Measurements from ENCODE around the gene ANGEL1.

ANGEL1 gene

DNA sequence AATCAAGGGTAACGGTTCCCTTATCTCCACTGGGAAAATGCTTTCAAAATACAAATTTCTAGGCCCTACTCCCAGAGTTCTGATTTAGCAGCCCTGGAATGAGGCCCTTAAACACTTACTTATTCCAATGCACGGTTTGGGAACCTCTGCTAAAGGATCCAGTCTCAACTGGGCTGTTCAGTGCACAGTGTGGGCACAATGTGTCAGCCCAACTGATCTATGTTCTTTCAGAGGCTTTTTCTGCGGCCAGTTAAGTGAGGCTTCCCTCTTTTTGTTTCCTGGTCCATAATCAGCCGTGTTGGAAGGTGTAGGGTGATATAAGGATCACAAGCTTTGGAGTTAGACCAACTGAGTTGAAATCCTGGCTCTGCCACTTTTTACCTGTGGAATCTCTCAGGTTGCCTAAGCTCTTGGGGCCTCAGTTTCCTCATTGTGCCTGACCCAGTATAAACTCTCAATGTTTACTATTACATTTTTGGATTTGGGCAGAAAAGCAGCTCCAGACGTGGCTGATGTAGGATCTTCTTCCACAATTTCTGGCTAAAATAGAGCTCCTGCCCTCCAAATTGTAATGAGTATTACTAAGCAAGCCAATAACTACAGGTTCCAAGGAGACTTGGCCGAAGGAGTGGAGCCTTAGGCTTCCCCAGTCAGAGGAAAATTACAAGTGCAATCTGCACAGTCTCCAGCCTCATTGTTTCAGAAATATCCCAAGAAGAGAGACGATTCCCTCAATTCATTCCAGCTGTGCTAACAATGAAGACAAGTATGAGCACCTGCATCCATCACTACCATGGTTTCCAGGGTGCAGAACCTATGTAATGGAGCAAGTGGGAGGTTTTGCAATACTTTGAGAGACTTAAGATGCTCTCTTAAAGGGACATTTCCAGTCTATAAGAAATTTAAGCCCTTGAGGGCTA is 2.3 kb upstream of the ANGEL1 start:
- no peak for DNase-seq

DNA sequence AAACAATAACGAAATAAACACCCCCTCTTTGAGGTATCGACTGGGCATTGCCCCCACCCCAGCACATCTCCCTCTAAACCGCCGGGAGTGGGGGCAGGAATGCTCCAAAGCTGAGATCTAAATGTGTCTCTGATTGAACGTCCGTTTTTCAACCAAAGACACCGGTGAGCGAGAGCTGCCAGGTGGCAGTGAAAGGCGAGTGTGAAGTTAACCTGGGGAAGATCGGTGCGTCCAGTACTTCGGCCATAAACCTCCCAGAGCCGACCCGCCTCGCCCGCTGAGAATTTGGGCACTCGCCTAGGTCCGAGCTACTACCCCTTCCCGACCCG is 625 bp downstream of the ANGEL1 start:
- peak; percentile 17 for DNase-seq

DNA sequence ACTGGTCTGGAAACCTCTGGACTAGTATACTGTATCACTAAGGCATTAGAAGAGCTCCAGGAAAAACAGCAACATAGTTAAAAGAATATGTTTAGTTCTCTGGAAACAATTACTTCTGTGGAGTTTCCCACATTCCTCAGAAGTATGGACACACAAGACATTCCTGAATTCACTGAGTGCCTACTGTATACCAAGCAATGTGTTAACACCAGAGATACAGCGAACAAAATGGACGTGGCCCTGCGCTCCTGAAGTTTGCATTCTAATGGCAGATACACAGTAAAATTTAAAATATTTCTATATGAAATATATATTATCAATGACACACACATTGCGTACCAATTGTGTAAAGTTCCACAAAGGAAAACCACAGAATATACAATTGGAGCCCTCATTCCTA is 1.1 kb downstream of the ANGEL1 start:
- DNase-seq = no peak

DNA sequence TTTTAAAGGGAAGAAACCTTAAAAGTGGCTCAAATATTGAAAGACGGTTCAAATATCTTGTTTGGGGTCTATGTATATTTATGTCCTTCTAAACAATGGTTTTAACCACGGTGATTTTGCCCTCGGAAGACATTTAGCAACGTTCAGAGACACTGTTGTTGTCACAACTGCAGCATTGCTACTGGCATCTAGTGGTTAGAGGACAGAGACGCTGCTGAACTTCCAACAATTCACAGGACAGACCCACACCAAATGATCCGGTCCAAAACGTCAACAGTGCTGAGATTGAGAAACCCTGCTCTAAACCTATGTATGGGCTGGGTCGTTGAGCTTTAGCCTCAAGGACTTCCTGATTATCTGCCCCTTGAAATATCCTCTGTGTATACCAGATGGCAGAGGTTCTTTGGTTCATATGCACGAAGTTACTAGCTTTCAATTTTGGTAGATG is 1.7 kb downstream of the ANGEL1 start:
- peak; percentile 27 for DNase-seq

DNA sequence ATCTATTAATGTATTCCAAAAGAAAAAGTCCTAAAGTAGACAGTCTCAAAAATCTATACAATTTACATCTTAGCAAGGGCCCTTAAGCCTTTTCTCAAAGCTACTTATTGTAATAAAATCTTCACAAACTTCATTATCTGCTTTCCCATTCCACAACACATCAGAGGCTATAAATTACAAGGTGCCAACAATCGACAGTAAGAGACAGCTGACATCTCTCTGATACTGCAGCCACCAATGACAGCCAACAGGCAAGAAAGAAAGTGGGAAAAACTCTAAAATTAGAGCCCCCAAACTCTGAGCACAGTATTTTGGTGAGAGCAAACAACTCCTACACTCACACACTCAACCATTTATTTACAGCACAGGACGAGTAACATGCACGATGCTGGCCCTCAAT is 2.2 kb downstream of the ANGEL1 start:
- no peak for DNase-seq

DNA sequence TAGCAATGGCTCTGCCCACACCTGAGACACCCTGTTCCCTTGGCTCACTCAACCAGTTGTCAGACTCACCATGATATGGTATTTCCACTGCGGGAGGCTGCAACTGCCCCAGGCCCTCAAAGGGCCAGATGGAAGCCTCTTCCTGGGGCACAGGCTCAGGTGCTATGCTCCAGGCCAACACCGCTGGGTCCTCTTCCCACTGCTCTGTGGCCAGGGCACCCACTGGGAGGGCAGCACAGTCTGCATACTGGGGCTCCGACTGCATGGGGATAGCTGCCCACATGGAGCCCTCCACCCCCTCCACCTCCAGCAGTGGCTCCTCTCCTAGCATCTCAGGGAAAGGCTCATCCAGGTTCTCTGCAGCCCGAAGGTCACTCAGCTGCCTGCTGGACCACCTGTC is 3.7 kb downstream of the ANGEL1 start:
- no peak for DNase-seq

DNA sequence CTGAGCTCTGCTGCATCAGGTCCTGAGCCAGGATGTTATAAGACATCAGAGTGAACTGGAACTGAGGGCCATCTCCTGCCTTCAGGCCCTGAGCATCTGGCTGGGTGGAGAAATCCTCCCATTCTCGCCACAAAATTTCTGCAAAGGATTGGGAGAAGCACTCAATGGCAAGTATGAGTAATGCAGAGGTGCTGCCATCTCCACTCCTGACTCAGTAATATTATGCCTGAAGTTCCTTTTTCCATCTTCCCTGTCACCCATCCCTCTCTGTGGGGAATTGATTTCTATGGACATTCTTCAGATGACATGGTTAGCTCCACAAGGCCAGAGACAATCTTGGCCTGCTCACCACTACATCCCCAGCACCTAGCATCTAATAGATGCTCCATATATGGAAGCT is 4.7 kb downstream of the ANGEL1 start:
- DNase-seq = no peak

DNA sequence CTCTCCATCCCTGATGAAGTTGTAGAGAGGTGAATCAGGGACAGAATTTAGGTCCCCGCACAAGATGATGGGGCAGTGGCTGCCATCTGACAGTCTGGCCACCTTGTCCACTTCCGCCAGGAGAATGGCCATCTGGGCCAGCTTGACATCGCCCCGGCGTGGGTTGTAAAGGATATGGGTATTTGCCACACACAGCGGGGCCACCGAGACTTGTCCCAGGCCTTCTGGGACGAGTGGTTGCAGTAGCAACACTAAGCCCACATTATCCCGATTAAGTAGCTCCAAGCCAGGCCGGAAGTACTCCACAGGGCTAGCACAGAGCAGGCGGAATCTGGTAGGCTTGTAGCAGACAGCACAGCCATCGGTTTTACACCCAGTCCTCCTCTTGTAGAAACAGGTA is 6.2 kb downstream of the ANGEL1 start:
- no peak for DNase-seq

DNA sequence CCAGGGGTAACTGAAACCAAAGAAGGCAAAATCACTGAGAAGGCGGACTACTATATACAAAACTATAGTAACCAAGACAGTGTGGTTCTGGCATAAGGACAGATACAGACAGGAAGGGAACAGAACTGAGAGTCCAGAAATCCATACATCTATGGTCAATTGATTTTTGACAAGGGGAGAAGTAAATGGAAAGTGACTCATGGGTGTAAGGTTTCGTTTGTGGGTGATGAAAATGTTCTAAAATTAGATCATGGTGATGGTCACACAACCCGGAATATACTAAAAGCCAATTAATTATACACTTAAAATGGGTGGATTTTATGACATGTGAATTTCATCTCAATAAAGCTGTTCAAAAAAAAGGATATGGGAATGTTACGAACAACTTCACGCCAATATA is 18.7 kb downstream of the ANGEL1 start:
- DNase-seq = no peak

DNA sequence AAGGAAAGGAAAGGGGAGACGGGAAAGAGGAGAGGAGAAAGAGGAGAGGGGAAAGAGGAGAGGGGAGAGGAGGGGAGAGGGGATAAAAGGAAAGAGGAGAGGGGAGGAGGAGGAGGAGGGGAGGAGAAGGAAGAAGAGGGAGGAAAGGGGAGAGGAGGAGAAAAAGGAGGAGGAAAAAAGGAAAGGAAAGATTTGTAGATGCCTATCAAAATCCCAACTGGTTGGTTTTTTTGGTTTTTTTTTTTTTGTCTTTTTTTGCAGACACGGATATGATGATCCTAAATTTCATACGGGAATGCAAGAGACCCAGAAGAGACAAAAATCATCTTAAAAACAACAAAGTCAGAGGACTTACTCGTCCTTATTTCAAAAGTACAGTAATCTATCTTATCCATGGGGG is 19.4 kb downstream of the ANGEL1 start:
- DNase-seq = no peak

DNA sequence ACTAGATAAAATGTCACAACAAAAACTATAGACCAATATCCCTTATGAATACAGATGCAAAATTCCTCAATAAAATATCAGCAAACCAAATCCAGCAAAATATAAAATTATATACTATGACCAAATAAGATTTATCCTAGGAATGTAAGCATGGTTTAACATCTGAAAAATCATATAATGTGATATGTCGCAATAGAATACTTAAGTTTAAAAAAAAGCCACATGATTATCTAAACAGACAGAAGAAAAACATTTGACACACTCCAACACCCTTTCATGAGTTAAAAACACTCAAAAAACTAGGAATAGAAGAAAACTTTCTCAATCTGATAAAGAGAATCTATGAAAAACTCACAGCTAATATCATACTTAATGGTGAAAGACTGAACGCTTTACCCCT is 20.3 kb downstream of the ANGEL1 start:
- DNase-seq = no peak

DNA sequence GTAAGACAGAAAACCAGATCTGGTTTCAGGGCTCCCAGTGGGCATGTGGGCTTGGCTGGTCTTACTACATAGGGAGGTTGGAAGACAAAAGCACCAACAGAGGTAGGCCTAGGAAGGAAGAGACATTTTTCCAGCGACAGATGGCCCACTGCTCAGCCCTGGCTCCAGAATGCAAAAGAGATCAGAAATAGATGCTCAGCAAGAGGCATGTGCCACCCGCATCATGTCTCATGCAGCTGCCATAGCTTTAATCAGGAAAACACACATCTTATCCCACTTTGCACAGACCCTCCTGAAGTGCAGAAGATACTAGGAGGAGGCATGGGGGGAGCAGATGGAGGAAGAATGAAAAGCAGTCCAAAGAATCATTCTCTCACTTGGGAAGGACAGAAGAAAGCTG is 26.1 kb downstream of the ANGEL1 start:
- no peak for DNase-seq

DNA sequence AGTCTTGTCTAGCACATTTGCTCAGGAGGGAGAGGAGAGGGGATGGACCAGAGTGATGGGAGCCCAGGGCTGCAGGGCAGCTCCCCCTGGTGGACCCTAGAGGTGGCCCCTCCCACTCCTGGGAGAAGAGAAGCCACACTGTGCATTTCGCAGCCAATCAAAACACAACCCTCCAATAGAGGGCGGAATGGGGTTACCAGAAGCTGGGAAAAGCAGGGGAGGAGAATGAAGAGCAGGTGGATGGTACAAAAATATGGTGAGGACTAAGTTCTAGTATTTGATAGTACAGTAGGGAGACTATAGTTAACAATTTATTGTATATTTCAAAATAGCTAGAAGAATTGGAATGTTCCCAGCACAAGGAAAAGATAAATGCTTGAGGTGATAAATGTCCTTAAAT is 27.8 kb downstream of the ANGEL1 start:
- peak; percentile 58 for DNase-seq

DNA sequence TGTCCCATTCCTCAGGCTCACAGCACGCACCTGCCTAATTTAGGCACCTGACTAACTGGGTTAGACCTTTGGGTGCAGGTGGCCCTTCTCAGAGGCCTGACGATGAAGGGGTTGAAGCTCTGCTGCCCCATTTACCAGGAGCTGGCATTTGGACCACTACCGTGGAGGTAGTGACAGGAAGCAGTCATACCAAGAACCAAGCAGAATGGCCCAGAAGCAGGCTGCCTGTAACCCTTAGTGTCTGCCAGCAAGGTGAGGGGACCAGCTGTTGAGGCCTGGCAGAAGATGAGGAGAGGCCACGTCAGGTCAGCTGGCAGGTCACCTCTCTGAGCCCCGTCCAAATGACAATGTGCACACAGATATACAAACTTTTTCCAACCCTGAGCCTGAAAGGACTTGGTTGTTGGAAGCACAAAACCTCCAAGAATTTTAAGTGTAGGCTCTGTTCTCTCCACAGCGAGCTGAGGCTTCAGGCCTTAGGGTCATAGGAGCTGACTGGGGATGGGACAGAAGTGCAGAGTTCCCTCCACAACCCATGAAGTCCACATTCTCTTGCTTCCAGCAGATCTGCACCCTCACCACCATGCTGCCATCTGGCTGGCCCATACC is 28.3 kb downstream of the ANGEL1 start:
- no peak for DNase-seq

DNA sequence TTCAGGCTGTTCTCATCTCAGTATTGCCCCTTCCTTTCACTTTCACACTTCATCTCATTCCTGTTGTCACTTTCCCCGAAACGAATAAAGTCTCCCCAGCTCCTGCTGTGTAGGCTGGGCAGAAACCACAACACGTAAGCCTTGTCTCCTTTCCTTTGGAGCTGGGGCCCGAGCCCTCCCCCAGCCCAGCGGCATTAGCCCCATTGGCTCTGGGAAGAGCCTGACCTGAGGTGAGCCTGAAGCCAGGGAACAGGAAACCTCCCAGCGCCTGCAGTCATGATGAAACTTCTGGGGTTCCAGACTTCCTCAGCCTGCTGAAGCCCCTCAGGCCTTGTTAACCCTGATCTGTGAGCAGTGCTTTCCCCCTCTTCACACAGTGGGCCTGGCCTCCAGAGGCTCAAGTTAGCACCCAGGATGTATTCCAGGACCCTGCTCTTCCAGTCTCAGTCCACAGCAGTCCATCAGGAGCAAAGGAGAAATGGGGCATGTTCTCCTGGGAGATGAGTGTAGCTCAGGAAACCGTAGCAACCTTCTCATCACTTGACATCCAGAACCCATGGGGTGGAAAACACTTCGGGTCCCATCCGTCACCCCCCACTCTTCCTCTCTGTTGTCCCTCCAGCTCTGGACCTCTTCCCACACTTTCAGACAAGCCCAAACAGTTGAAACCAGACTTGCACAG is 29.7 kb downstream of the ANGEL1 start:
- no peak for DNase-seq

DNA sequence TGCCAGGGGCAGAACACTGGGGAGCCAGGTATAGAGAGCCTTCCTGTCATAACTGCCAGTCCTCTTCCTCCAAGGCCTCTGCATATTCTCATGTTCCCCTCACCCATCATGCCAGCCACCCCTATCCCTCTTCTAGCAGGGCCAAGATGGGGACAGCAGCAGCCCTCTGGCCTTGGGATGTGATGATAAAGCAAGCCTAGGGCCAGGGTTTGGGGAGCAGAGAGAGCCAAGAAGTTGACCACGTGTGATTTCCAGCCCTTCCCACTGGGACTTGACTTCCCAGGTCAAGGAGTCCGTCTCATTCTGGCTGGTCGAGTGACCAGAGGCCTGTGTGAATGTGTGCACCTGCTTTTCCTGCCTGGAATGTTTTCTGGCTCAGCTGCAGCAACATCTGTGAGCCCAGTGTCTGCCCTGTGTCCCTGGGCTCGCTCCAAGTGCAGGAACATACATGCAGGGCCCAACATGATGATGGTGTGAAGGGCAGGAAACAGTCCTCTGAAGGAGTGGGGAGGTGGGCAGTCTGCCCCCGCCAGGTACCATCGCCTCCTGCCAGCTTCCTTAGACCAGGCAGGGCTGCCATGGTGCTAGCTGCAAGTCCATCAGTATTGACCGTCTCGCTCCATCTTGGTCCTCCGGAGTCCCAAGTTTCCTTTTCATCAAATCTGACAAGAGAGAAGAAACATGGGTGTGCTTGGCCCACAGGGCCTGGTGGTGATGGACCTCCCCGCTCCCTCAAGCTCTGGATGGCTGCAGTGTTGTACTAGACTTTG is 30.4 kb downstream of the ANGEL1 start:
- DNase-seq = no peak

DNA sequence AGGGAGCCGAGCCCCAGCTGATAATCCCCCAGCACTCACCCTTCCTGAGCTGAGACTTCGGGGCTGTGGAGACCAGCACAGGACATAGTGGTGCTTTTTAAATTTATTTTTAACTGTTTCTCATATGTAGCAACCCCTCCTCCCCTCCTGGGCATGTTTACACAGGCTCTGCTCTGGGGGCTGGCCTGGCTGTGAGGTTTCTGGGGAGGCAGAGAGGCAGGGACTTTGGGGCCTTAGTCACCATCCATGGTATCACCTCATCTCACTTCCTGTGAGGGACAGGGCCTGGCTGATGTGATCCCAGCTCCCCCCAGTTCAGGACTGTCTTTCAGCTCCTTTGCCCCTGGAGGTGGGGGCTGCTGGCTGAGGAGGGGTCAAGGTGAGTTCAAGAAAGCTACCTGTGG is 31.0 kb downstream of the ANGEL1 start:
- DNase-seq = no peak

DNA sequence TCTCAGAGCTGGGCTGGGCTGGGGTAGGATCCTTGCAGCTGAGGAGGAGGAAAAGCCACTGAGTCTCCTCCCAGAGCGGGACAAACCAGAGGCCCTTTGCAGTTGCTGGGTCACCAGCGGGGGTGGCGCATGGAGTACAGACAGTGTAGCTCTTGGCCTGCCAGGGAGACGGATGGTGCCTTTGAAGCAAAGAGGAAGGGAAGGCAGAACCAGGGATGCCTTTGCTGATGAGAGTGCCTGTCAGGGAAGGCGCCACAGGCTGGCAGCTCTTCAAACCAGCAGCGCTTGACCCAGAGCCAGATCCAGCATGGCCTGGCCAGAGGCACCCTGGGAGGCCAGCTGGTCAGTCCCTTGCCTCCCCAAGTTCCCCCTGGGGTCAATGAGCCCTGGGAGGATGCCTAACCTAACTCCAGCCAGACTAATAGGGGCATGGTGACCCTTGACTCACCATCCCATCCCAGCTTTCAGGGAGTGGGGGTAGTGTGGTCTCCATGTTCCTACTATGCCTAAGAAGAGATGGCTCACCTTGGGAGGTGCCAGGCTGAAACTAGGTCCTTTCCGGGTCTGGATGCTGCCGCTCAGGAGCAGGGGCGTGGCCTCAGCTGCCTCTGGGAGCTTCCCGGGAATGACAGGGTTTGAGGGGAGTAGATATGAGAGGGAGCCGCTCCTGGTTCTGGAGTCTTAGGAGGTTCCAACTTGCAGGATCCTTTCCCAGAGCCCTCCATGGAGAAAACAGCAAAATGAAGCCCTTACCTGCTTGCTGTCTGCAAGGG is 31.6 kb downstream of the ANGEL1 start:
- no peak for DNase-seq

DNA sequence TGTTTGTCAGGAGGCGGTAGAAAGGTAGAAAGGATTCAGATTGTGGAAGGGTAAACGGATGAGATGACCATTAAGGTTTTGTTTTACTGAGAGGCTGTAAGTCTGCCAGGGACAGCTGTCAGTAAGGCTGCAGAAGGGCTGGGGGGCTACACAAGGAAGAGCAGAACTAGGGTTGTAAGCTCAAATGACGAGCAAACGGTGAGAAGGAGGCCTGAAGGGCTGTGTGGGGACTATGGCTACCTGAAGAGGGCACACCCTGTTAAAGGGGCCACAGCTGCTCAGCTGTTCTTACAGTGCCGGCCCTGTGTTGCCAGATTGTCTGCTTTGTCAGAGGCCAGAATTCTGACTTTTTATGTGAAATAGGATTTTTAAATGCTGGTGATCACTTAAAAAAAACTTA is 32.3 kb downstream of the ANGEL1 start:
- no peak for DNase-seq

DNA sequence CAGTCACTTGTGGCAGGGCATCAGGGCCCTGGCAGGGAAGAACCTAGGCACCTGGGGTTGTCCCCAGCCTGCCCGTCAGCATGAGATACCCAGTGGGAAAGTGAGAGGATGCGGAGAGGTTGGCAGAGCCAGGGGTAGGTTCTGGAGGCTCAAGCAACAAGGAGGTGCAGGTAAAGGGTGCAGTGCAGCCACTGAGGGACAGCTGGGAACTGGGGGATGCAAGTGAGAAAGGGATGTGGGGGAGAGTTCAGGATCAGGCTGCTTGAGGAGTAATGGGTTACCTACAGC is 32.7 kb downstream of the ANGEL1 start:
- no peak for DNase-seq

DNA sequence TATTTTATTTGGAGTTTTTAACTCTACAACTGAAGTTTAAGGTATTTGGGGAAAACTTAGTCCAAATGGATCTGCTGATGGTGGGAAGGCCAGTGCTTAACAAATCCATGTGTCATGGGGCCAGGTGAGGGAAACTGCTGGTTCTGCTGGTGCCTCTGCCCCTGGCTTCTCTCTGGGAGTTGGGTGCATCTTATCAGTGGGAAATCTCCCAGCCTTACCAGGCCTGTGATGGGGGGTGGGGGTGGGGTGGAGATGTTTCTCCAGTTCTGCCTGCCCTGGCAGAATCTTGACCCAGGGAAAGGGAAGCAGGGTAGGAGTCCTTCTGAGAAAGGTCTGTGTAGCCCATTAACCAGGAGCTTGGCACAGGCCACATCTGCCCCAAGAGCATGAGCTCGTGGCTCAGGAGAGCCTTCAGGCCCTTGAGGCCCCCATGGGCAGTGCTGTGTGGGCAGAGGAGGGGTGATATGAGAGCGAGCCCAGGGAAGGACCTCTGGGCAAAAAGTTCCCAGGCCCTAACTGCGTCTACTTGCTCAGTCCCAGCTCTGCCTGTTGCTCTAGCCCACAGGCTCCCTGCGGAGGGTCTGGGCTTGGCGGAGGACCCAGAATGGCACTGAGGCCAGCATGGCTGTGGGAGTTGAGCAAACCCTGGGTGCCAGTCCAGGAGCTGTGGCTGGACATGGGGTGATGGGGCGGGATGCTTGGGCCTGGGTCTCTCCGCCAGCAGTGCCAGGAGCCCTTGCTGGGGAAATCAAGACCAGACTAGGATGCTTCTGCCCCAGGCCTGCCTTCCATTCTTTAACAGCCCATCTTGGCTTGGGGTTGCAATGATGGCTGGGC is 33.2 kb downstream of the ANGEL1 start:
- DNase-seq = no peak

Measured in NCI-H1105 treated with DMSO at 0.1 percent for 48 hours (cell line).